Measurements from ENCODE around the gene COG6. TPM values are rescaled to one million over a fixed set of nuclear protein-coding genes. Genes with fewer than 3 reads are reported as not detected.

The COG6 gene
- total RNA-seq, 4 donors from 2014 or later = 9.8 to 20.9 (median 15.8) TPM

DNA sequence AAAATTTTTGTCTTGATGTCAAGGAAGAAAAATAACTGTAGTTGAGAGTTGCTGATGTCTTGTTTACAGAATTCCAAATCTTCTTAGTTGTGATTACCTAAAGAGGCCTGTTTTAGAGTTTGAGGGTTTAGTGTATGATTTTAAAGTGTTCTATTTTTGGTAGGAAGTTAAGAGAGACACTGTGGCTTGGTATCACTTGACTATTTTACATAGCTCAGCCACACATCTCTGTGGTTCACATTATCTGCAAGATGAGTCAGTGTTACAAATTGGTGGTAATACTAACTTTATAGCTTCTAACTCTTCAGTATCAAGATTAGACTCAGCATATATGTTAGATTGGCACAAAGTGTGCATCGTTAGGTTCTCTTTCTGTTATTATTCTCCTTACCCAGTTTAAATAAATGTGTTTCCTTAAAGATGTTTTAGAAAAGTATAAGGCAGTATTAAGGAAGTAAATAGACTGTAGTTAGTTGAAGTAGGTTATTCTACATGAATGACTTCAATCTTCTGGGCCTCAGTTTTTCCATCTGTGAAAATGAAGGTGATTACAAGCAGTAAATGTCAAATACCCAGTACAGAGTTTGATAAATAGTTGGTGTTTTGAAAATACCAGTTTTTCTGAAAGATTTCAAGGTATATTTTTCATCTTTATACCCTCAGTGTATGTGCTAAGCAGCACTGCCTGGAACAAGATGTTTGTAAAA is 33.4 kb downstream of the COG6 start:
- ATAC-seq (ENCODE audit: low FRiP score) = no peak
- no peak for DNase-seq (ENCODE audit: low spot score)
- TF ChIP-seq, protein P1, sequence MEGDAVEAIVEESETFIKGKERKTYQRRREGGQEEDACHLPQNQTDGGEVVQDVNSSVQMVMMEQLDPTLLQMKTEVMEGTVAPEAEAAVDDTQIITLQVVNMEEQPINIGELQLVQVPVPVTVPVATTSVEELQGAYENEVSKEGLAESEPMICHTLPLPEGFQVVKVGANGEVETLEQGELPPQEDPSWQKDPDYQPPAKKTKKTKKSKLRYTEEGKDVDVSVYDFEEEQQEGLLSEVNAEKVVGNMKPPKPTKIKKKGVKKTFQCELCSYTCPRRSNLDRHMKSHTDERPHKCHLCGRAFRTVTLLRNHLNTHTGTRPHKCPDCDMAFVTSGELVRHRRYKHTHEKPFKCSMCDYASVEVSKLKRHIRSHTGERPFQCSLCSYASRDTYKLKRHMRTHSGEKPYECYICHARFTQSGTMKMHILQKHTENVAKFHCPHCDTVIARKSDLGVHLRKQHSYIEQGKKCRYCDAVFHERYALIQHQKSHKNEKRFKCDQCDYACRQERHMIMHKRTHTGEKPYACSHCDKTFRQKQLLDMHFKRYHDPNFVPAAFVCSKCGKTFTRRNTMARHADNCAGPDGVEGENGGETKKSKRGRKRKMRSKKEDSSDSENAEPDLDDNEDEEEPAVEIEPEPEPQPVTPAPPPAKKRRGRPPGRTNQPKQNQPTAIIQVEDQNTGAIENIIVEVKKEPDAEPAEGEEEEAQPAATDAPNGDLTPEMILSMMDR (IDR thresholded peaks at IDR 0.05) = no peak

DNA sequence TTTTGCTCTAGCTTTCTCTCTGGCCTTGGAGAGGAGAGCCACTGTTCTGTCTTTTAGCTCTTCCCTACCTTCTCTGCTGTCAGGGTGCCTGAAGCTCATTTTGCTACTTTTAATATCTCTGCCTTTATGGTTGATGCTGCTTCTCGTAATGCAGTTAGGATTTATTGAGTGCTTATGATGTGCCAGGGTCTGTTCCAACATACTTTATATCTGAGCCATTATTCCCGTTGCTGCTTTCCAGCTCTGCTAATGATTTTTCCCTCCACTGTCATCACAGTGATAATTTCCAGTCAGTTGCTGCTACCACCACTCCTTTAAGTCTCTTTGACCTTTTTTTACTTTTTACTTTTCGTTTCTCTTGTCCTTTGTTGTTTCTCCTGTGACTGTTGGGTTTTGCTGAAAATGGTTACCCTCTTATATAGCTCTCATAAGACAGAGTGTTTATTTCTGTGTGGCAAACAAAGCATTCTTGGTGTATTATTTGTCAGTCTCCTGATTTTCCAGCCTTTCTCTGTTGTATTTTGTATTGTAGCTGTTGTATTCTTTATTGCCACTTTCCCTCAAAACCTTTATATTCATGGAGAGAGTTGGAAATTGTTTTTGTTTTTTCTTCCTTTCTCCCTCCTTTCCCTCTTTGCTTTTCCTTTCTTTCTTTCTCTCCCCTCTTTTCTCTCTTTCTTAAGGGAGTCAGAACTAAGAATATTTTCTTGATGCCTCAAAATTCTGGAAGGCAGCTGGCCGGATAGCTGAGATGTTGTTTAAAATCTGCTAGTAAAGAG is 37.4 kb downstream of the COG6 start:
- ATAC-seq (ENCODE audit: low FRiP score) (no peak), DNase-seq (ENCODE audit: low spot score) (no peak)
- TF ChIP-seq, protein P1 (IDR thresholded peaks at IDR 0.05) = no peak

DNA sequence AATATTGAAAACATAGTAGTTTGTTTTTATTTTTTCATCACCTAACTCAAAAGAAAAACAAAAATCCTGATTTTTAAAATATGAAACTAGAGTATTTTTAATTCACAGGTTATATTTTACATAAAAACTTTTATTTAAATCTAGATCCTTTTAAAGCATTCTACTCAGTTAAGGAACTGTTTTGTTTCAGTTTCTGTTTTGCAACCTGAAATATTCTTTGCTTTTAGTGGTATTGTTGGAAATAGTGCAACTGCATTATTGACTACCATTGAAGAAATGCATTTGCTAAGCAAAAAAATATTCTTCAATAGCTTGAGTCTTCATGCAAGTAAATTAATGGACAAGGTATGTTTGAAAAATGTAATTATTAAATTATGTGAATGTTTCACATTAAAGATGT is 43.8 kb downstream of the COG6 start:
- ATAC-seq (ENCODE audit: low FRiP score) (no peak), DNase-seq (ENCODE audit: low spot score) (no peak)
- TF ChIP-seq, protein P1 (IDR thresholded peaks at IDR 0.05) = no peak

DNA sequence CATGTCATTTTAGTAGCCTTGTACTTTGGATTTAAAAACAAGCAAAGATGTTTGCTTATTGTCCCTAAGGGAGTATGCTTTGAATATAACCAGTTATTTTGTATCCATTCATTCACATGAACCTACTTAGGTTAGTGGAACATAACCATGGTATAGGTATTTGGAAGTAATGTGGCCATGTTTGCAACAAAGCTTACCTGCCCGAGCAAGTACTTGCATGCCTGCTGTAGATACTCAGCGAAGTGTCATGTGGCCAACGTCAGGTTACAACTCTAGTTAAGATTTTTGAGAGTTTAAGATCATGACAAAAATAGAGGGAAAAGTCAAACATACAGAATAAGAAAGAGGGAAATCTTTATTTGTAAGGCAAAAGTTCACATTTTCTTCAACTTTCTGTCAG is 57.2 kb downstream of the COG6 start:
- DNase-seq (ENCODE audit: low spot score) = no peak
- ATAC-seq (ENCODE audit: low FRiP score) = no peak
- TF ChIP-seq, protein P1 (IDR thresholded peaks at IDR 0.05) = no peak

DNA sequence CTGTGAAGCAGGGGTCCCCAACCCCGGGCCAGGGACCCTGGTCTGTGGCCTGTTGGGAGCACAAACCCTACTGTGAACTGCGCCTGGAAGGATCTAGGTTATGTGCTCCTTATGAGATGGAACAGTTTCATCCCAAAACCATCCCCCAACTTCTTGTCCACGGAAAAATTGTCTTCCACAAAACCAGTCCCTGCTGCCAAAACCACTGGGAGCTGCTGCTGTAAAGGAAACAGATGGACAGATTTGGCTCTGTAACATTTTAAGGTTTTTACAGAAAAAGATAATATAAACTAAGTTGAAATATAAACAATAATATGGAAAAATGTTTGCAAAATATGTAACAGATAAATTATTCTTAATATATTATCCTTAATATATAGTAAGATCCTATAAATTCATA is 73.7 kb downstream of the COG6 start:
- no peak for DNase-seq (ENCODE audit: low spot score)
- TF ChIP-seq, protein P1 (IDR thresholded peaks at IDR 0.05) = no peak
- ATAC-seq (ENCODE audit: low FRiP score) = no peak

DNA sequence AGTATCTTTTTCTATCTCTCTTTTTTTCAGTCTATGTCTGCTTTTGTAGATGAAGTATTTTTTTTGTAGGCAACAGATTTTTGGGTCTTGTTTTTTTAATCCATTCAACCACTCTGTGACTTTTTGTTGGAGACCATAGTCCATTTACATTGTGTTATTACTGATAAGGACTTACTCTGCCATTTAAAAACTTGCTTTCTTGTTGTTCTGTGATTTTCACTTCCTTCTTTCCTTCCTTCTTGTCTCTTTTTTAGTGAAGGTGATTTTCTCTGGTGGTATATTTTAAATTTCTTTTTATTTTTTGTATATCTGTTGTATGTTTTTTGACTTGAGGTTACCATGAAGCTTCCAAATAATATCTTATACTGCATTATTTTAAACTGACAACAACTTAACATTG is 79.5 kb downstream of the COG6 start:
- no peak for ATAC-seq (ENCODE audit: low FRiP score)

More for the DNA sequence above, 79.5 kb downstream of the COG6 start:
- DNase-seq (ENCODE audit: low spot score) = no peak
- TF ChIP-seq, protein P1 (IDR thresholded peaks at IDR 0.05) = no peak
